NCI-H2107 treated with DMSO at 0.1 percent for 48 hours (cell line): ENCODE results near the gene COG6.

Experiments used
- DNase-seq: peaks from one replicate; lab custom pipeline; 2025; ENCODE audit not compliant: unreplicated experiment; lab: John Stamatoyannopoulos, UW

The COG6 gene

DNA sequence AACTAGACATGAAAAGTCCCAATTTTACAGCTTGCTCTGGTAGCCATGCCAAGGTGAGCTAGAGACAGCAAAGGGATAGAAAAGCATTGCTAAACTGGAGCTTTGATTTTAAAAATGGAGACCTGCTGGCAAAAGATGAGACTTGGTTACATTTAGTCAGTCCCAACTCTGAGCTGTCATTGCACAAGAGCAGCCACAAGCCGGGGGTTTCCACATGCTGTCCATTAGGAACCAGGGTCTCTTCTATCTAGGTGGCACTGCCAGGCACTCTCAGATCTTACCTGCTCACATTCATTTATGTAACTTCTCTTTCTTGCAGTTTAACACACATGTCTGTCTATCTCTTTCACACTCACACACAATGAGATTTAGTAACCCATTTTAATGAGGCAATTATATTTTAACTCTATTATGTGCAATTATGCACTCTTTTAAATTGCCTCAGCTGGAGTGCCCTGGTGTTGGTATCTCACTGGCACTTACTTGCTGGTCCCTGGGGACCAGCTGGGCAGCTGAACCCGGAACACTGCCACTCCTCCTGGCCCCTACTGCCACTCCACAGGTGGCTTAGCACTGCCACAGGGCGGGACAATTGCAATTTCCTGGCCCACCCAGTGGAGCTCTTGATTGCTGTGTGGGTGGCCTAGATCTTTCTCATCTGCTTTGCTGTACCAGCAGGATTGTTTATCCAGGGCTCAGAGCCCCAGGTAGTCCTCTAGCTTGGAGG lies 112.5 kb downstream of the COG6 start:
- peak; percentile 71 for DNase-seq

DNA sequence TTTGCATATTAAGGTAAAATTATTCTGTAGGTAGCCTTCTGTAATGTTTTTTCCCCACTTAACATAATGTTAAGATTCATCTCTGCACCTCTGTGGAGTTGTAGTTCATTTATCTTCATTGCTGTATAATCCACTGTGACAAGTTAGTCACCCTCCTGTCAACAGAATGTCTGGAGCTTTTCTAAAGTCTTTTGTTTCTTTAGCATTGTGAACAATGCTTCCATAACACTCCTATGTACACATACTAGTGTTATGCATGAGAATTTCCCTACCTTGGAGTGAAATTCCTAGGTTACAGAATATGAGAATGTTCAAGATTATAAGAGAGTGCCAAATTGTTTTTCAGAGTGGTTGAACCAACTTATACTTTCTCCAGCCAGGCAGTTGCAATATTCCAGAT lies 113.5 kb downstream of the COG6 start:
- no peak for DNase-seq

DNA sequence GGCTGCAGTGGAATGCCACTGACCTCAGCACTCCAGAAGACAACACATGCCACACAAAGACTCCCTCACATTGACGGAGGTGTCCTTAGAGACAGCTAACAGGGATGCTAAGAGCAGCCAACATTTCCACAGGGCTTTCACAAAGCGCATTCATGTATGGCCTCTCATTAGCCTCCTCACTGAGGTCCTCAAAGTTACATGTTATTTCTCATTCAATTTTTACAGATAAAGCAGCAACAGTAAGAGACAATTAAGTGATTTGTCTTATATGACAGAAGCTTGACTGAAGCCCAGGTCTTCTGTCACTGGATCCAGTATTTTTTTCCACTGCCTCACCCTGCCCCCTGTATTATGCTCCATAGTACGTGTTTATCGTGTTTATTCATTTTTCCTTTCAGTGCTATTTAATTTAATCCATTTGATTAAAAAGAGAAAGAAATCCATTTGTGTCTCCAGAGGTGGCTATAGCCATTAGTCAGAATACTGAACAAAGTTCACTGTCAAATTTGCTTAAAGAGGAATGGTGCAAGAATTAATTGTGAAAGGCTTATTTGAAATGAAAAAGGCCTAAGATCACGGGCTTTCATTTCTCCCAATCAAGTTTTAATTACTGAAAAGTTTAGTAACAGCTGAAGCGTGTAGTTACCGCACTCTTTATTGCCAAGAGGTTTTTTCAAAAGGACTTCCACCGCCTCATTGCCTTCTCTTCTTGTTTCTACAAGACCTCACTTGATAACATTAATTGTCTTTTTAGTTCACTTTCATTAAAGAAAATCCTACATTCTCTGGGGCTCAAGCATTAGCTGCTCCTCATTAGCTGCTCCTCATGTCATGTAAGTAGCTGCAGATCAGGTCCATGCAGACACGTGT lies 115.0 kb downstream of the COG6 start:
- no peak for DNase-seq

DNA sequence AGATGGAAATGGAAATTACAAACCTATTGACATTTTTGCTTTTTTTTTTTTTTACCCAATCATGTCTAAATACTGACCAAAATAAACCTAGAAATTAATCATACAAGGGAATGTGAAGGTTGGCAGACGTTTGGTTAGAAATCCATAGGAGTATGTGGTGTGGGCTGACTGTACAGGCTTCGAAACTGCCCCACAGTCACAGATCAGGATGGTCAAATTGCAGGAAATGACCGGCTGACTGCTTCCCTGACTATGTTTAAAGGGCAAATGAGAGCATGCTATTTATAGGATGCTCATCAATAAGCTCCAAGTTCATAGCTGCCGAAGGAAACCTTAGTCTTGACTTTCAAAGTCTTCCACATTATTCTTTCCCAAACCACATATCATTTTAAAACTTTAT lies 118.4 kb downstream of the COG6 start:
- DNase-seq = no peak

DNA sequence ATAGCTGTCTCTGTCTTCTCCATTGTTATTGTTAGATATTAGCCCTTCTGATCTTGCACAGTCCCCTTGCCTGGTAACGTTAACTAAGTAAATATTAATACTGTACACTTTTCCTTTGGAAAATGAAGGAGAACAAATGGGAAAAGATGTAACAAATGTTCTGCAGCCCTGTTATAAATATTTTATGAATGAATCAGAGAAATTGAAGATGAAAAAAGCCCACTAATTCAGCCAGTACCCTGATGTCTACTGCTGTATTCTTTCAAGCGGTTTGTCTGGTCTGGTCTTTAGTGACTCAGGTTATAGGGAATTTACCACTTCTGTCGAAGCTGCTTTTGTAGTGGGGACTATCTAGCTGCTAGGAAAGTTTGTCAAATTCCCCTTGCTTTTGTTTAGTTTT lies 121.0 kb downstream of the COG6 start:
- DNase-seq = no peak

DNA sequence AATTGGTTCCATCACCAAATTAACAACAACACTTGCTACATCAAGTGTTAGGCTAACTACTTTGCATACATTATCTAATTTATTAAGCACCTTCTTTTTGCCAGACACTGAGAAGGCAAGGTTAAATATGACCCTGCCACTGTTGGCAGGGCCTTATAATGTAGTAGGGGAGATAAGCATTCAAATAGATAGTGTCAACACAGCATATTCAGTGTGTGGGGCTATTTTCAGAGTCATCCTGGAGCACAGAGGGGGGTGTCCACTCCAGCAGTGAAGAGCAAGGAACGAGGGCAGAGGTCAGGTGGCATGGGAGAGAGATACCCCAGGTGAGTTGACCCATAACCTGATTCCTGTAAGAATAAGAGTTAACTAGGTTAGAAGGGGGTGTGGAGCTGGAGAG lies 121.6 kb downstream of the COG6 start:
- no peak for DNase-seq

DNA sequence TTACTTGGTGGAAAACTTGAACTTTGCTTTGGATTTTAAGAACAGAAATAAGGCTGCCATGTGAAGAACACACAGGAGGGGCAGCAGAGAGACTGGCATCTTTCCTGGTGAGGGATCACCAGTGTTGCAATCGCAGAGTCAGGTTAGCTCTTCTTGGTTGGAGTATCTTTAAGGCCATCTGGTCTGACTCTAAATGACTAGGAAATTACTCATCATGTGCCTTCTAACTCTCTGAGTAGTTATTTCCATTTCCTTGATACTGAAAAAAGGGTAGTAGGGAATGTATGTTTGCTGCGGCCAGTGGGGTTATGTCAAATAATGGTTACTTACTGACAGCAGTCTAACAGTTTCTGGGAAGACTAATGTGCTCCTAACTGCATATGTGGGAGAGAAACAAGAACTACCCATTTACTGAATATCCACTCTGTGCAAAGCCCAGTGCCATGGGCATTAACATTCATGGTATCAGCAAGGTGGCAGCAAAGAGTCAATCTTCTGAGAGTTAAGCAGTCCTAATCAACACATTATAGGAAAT lies 122.1 kb downstream of the COG6 start:
- peak; percentile 10 for DNase-seq

DNA sequence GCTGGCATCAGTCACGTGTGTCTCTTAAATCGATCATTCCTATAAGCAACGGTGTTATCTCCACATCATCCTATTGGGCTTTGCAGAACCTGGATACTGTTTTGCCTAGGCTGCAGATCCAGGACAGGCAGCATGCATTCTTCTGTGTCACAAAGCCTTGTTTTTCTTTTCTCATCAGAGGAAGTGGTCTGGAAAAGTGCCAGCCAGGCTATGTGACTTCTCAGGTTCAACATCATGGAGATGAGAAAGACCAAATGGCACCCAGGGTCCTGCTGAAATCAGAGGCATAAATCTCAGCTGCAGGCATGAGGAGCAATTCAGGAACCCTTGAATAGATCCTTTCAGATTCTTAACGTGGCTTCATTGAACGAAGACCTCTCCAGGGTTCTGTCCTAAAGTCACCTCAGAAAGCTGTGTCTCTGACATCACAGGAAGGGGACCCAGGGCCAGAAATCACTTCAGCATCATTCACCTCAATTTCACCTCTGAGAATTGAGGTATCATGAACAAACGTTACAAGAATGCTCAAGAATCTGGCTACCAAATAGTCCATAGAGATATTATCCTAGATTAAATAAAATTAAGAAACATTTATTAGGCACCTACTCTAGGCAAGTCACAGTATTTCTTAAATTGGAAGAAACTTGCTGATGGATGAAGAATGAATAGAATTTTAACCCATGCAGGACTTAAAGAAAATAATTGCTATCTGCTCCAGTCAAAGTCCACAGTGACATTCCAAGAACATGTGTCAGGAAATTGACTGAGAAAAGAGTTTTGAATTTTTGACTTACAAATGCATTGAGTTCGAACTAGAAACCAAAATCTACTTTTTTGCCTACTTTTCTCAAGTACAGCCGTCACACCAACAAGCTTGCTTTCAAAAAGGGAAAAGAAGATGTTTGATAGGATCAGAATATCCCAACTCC lies 124.1 kb downstream of the COG6 start:
- no peak for DNase-seq

DNA sequence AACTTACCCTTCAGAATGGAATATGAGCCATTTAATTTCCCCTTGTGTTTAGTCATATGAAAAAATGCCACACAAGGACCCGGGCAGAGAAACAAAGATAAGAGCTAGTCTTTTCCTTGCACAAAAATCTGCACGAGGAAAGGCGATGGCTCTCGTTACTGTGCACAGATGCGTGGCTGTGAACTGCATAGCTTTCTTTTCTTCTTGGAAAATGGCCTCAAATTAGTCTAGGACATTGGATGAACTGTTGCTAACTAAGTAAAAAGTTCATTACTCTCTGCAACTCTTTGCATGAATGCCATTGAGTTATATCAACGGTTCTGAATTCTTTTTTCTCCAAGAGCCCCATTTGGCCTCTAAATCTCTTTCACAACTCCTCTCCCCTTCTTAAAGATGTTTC lies 125.2 kb downstream of the COG6 start:
- no peak for DNase-seq

DNA sequence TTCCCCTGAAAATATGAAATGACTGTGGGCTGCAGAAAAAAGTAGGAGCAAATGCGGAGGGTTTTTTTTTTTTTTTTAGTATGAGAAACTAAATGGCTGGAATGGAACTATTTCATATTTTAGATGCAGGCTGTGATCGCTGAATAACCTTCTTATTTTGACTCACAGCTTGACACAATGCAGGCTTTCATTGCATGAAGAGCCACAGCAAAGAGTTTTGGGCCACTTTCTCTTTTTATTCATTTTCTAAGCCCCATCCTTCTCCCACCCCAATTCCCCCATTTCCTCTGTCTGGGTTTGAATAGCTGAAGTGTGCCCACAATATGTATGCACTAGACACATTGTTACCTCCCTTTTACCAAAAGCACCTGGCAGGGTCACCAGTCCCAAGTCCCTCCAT lies 125.9 kb downstream of the COG6 start:
- no peak for DNase-seq

DNA sequence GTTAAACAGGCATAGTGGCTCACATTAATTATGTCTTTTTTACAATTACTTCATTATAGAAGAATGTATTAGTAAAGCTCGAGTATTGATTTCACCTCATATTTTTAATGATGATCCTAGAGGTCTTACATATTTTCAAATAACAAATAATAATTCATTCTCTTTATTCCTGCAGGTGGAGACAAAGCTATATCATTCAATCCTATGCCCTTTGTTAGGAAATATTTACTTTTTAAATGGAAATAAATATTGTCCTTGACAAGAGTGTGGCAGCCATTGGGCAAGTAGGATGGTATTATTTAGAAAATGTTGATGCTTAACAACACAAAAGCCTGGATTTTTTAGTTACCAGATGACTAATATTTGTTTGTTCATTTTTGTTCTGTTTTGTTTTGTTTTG lies 127.6 kb downstream of the COG6 start:
- DNase-seq = peak; percentile 28

DNA sequence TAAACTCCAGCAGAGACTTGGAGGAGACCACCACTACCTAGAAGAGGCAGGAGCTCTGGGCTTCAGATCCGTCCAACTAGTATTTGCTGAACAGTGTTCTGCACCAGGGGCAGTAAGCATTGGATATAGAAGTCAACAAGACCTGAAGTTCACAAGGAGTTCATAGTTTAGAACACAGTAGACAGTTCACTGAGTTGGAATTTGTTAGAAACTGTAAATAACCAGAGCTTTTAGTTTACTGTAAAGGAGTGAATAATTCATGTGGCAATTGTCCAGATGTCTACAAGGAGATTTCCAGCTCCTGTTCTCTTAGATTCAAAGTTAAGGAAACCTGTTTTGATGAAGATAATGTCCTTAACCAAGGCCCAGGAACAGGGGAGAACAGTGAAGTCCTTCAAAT lies 128.9 kb downstream of the COG6 start:
- DNase-seq = no peak

DNA sequence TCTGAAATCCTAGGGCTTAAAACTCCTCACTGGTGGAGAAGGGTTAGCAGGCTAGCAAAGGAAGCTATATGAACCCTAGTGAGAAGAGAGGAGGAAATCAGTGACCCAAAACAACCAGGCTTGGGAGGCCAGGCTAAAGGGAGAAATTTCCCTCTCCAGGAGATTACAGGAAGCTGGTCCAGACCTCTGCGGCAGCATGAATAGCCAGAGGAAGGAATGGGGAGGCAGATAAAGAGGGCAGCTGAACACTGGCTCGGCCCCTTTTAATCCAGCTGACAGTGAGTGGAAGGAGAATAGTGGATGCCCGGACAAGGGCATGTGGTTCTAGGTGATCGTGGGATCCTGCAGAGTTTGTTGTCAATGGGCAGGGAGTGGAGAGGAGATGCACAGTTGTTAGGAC lies 130.6 kb downstream of the COG6 start:
- DNase-seq = no peak

DNA sequence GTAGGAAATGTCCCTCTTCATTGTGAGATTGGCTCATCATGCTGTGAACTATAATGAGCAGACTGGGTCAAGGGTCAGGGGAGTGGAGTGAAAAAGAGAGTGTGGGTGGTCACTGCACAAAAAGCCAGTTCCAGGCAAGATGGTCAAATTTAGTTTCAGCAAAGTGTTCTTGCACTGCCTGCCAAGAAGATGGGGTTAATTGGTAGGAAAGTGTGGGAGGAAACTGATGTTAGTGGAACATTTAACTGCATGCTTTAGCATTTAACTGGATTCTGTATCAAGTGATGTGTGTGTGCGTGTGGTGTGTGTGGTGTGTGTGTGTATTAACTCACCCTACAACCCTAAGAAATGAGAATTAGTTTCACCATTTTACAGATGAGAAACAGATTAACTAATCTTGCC lies 131.6 kb downstream of the COG6 start:
- DNase-seq = no peak

DNA sequence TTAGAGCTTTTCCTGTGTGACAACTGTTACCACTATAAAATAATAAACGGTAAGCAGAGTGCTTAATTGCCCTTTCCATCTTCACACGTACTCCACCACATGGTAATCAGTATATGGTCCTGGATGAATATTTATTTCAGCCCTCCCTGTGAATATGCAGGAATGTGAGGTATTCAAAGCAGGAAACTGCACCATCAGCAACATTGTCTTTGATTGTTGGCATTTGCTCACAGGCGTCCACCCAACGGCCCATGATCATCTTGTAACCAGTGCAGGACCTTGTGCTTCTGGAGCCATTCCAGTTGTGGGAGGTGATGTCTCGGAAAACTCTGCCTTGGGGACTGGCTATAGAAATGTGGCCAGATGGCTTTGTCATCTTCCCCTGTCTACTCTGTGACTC lies 132.6 kb downstream of the COG6 start:
- no peak for DNase-seq

DNA sequence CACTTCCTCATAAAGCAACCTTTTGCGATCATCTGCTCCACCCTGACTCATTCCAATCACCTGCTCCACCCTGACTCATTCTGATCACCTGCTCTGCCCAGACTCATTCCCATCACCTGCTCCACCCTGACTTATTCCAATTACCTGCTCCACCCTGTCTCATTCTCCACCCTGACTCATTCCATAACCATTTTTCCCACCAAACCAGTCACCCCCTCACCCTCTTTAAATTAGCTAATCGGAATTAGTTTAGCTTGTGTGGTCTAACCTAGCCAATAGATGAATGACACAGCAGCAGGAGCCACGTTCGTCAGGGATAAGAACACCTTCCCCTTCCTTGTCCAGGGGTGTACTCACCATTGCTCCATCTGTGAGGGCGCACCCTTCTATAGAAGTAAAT lies 134.0 kb downstream of the COG6 start:
- no peak for DNase-seq
